Testis (tissue), 3 donors: ENCODE data around the gene DAB1. TPM values are rescaled to one million over a fixed set of nuclear protein-coding genes. Genes with fewer than 3 reads are reported as not detected.

ENCODE experiments used
- DNase-seq: peaks from one replicate; pipeline ENCODE4 v3.0.0-alpha.2; 2019
- H3K27ac ChIP-seq, 2 donors: fragments of 200-600 bp; sonication (generic); one replicate each; pipeline ENCODE4 v1.5.1; 2019
- H3K27me3 ChIP-seq: fragments of 200-600 bp; sonication (generic); one replicate; pipeline ENCODE4 v1.5.1; 2019
- H3K36me3 ChIP-seq: fragments of 200-600 bp; sonication (generic); one replicate; pipeline ENCODE4 v1.5.1; 2017; ENCODE audit warnings: low read depth; ENCODE audit errors: missing control alignments
- H3K4me1 ChIP-seq: fragments of 200-600 bp; sonication (generic); one replicate; pipeline ENCODE4 v1.5.1; 2019
- H3K4me3 ChIP-seq, 2 donors: fragments of 200-600 bp; sonication (generic); one replicate each; pipeline ENCODE4 v1.5.1; 2017 to 2019
- H3K9me3 ChIP-seq: fragments of 200-600 bp; sonication (generic); one replicate; pipeline ENCODE4 v1.5.1; 2017
- CTCF ChIP-seq, 3 experiments: fragments of 450-650 bp in 2 of 3; fragments of 200-600 bp in 1 of 3; sonication (generic) in 1 of 3; IDR thresholded peaks; one replicate each; pipeline ENCODE4 v1.5.1; 2016 to 2019; ENCODE audit warnings: antibody characterized with exemption in 3 of 3, mild to moderate bottlenecking in 2 of 3, moderate library complexity in 1 of 3
- POLR2A ChIP-seq: fragments of 450-650 bp; IDR thresholded peaks from one replicate; pipeline ENCODE4 v1.6.1; 2017; ENCODE audit warnings: antibody characterized with exemption, mild to moderate bottlenecking, moderate library complexity
- WGBS, 2 donors: methylation state at CpG; one replicate each; pipeline ENCODE4 v1.1.5; 2018; 5-methylcytosine and 5-hydroxymethylcytosine counted together
- intact Hi-C: fragments of 100-400 bp; cut with DNase I; formaldehyde crosslinking; loops from one replicate; pipeline ENCODE4 v1.15.1; 2023; ENCODE audit warnings: low total_unique reads
- polyA plus RNA-seq: library from polyadenylated mRNA; stranded (reverse); fragments of 350-450 nt; fragmentation: Illumina TruSeq; extraction: RNeasy Lipid Tissue Mini Kit (QIAGEN cat#74804); gene quantifications from one replicate; pipeline ENCODE4 v1.2.3, GENCODE V29; 2014; ENCODE audit warnings: low read depth, low replicate concordance; ENCODE audit not compliant: insufficient read depth
- total RNA-seq, 2 donors: library from RNA; depleted of rRNA; stranded (reverse); fragments of >200 nt; gene quantifications; one replicate each; pipeline ENCODE4 v1.2.3, GENCODE V29; 2016

The DAB1 gene
- total and polyA plus RNA-seq, 3 donors from 2014 or later: 0.79 to 1.7 (median 1.2) TPM

GRCh38 chr1:57195436-57195941, 228.4 kb downstream of the DAB1 start:
- H3K27me3 ChIP-seq: no peaks in the 10 kb centered on the region
- H3K27ac ChIP-seq: no peak overlapping the region
- WGBS, 2 donors: 80 to 100% methylated on average over 1 of the region's 1 CpG
- no peak overlapping the region for H3K4me3 ChIP-seq
- intact Hi-C loops: no loop called here
- H3K9me3 ChIP-seq: no peaks in the 10 kb centered on the region
- H3K36me3 ChIP-seq: no peaks in the 10 kb centered on the region
- TF ChIP-seq CTCF (IDR thresholded peaks at IDR 0.05) (no peak), POLR2A (no peak)
- no peaks in the 10 kb centered on the region for H3K4me1 ChIP-seq
- no peak for DNase-seq

- Histone ChIP-seq H3K9me3 (no peaks in the 10 kb centered on the region), H3K27me3 (no peaks in the 10 kb centered on the region), H3K4me1 (no peaks in the 10 kb centered on the region), H3K36me3 (no peaks in the 10 kb centered on the region), H3K27ac (no peak overlapping the region), H3K4me3 (no peak overlapping the region)
- no peak for TF ChIP-seq CTCF (IDR thresholded peaks at IDR 0.05)
- TF ChIP-seq POLR2A: no peak
- intact Hi-C loops: no loop called here
- WGBS, 2 donors: 96% methylated on average over 2 of the region's 2 CpGs
- no peak for DNase-seq
These were observed 231.6 kb downstream of the DAB1 start for GRCh38 chr1:57192222-57192621.

- Histone ChIP-seq H3K27ac (no peak overlapping the region), H3K4me1 (no peaks in the 10 kb centered on the region), H3K4me3 (no peak overlapping the region), H3K27me3 (no peaks in the 10 kb centered on the region), H3K36me3 (no peaks in the 10 kb centered on the region), H3K9me3 (no peaks in the 10 kb centered on the region)
- intact Hi-C loops: no loop called here
- 95 to 96% methylated on average over 2 of the region's 2 CpGs for WGBS, 2 donors
- no peak for DNase-seq
- no peak for TF ChIP-seq CTCF (IDR thresholded peaks at IDR 0.05)
- TF ChIP-seq POLR2A: no peak
These were observed 233.0 kb downstream of the DAB1 start for GRCh38 chr1:57190898-57191297.

GRCh38 chr1:57188168-57188567, 235.7 kb downstream of the DAB1 start:
- no peak for TF ChIP-seq CTCF (IDR thresholded peaks at IDR 0.05)
- TF ChIP-seq POLR2A: no peak
- H3K9me3 ChIP-seq: no peaks in the 10 kb centered on the region
- WGBS, 2 donors: 83 to 85% methylated on average over 2 of the region's 2 CpGs
- no peak for DNase-seq
- H3K27ac ChIP-seq: no peak overlapping the region
- no peaks in the 10 kb centered on the region for H3K4me1 ChIP-seq
- intact Hi-C loops: no loop called here
- no peak overlapping the region for H3K4me3 ChIP-seq
- no peaks in the 10 kb centered on the region for H3K36me3 ChIP-seq
- H3K27me3 ChIP-seq: no peaks in the 10 kb centered on the region

GRCh38 chr1:57186455-57186854, 237.4 kb downstream of the DAB1 start:
- H3K4me3 ChIP-seq: no peak overlapping the region
- H3K27ac ChIP-seq: no peak overlapping the region
- intact Hi-C loops: no loop called here
- H3K27me3 ChIP-seq: no peaks in the 10 kb centered on the region
- H3K36me3 ChIP-seq: no peaks in the 10 kb centered on the region
- DNase-seq: no peak
- H3K9me3 ChIP-seq: no peaks in the 10 kb centered on the region
- no peaks in the 10 kb centered on the region for H3K4me1 ChIP-seq
- no peak for TF ChIP-seq POLR2A
- no peak for TF ChIP-seq CTCF (IDR thresholded peaks at IDR 0.05)
- WGBS, 2 donors: 96 to 98% methylated on average over 3 of the region's 3 CpGs
